ENCODE results near the gene SMIM35.

The SMIM35 gene

GRCh38 chr11:117969160-117969991 lies 117.4 kb downstream of the SMIM35 start:
- Histone ChIP-seq H3K9me3 (ENCODE audit: insufficient read depth, low read length) (no peaks in the 10 kb centered on the region), H3K4me2 (ENCODE audit: low read length) (no peak overlapping the region), H3K4me1 (ENCODE audit: low read length) (peaks cover 23% of the 10 kb centered on the region), H3K9ac (ENCODE audit: low read length) (no peak overlapping the region), H3K4me3 (ENCODE audit: low read length) (no peak overlapping the region), H3K36me3 (replicated peaks; ENCODE audit: low read depth, low read length) (no peaks in the 10 kb centered on the region), H4K20me1 (ENCODE audit: insufficient read depth, low read length) (no peaks in the 10 kb centered on the region), H2AFZ (ENCODE audit: low read depth, low read length) (no peak overlapping the region), H3K79me2 (ENCODE audit: low read length) (no peaks in the 10 kb centered on the region), H3K27me3 (ENCODE audit: low read depth, low read length) (no peaks in the 10 kb centered on the region), H3K27ac (ENCODE audit: low read length) (no peak overlapping the region)
- TF ChIP-seq EZH2phosphoT487 (IDR thresholded peaks at IDR 0.05; ENCODE audit: low read depth): no peak
- TF ChIP-seq, protein P1, sequence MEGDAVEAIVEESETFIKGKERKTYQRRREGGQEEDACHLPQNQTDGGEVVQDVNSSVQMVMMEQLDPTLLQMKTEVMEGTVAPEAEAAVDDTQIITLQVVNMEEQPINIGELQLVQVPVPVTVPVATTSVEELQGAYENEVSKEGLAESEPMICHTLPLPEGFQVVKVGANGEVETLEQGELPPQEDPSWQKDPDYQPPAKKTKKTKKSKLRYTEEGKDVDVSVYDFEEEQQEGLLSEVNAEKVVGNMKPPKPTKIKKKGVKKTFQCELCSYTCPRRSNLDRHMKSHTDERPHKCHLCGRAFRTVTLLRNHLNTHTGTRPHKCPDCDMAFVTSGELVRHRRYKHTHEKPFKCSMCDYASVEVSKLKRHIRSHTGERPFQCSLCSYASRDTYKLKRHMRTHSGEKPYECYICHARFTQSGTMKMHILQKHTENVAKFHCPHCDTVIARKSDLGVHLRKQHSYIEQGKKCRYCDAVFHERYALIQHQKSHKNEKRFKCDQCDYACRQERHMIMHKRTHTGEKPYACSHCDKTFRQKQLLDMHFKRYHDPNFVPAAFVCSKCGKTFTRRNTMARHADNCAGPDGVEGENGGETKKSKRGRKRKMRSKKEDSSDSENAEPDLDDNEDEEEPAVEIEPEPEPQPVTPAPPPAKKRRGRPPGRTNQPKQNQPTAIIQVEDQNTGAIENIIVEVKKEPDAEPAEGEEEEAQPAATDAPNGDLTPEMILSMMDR (IDR thresholded peaks at IDR 0.05; ENCODE audit: low read depth, low read length): no peak

- H3K27ac ChIP-seq (ENCODE audit: low read length): no peak overlapping the region
- H3K4me2 ChIP-seq (ENCODE audit: low read length): no peak overlapping the region
- peaks cover 23% of the 10 kb centered on the region for H3K4me1 ChIP-seq (ENCODE audit: low read length)
- no peaks in the 10 kb centered on the region for H4K20me1 ChIP-seq (ENCODE audit: insufficient read depth, low read length)
- no peak for TF ChIP-seq EZH2phosphoT487 (IDR thresholded peaks at IDR 0.05; ENCODE audit: low read depth)
- TF ChIP-seq, protein P1 (IDR thresholded peaks at IDR 0.05; ENCODE audit: low read depth, low read length): no peak
- no peaks in the 10 kb centered on the region for H3K79me2 ChIP-seq (ENCODE audit: low read length)
- no peak overlapping the region for H3K4me3 ChIP-seq (ENCODE audit: low read length)
- no peak overlapping the region for H3K9ac ChIP-seq (ENCODE audit: low read length)
- H3K27me3 ChIP-seq (ENCODE audit: low read depth, low read length): no peaks in the 10 kb centered on the region
- H2AFZ ChIP-seq (ENCODE audit: low read depth, low read length): no peak overlapping the region
- no peaks in the 10 kb centered on the region for H3K9me3 ChIP-seq (ENCODE audit: insufficient read depth, low read length)
- H3K36me3 ChIP-seq (replicated peaks; ENCODE audit: low read depth, low read length): no peaks in the 10 kb centered on the region
Measured at GRCh38 chr11:117966908-117967307, 119.9 kb downstream of the SMIM35 start.

- Histone ChIP-seq H3K79me2 (ENCODE audit: low read length) (no peaks in the 10 kb centered on the region), H2AFZ (ENCODE audit: low read depth, low read length) (no peak overlapping the region), H3K27ac (ENCODE audit: low read length) (no peak overlapping the region), H3K9ac (ENCODE audit: low read length) (no peak overlapping the region), H3K4me1 (ENCODE audit: low read length) (peaks cover 20% of the 10 kb centered on the region), H4K20me1 (ENCODE audit: insufficient read depth, low read length) (no peaks in the 10 kb centered on the region), H3K4me3 (ENCODE audit: low read length) (no peak overlapping the region), H3K27me3 (ENCODE audit: low read depth, low read length) (no peaks in the 10 kb centered on the region), H3K36me3 (replicated peaks; ENCODE audit: low read depth, low read length) (peaks cover 17% of the 10 kb centered on the region), H3K4me2 (ENCODE audit: low read length) (no peak overlapping the region), H3K9me3 (ENCODE audit: insufficient read depth, low read length) (0 out of 2 replicates have a peak, but pooled peaks cover 5% of the 10 kb centered on the region)
- TF ChIP-seq, protein P1 (IDR thresholded peaks at IDR 0.05; ENCODE audit: low read depth, low read length): no peak
Measured at GRCh38 chr11:117962826-117963225, 123.9 kb downstream of the SMIM35 start.

DNA sequence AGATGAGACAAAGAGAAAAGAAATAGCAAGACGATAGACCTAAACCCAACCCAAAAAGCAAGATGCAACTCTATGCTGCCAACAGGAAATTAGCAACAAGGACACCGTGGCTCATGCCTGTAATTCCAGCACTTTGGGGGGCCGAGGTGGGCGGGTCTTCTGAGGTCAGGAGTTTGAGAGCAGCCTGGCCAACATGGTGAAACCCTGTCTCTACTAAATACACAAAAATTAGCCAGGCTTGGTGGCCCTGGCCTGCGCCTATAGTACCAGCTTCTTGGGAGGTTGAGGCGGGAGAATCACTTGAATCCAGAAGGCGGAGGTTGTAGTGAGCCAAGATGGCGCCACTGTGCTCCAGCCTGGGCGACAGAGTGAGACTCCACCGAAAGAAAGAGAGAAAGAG lies 124.9 kb downstream of the SMIM35 start:
- no peaks in the 10 kb centered on the region for H3K79me2 ChIP-seq (ENCODE audit: low read length)

More for the DNA sequence above, 124.9 kb downstream of the SMIM35 start:
- Histone ChIP-seq H3K9ac (ENCODE audit: low read length) (no peak overlapping the region), H3K27me3 (ENCODE audit: low read depth, low read length) (no peaks in the 10 kb centered on the region), H3K9me3 (ENCODE audit: insufficient read depth, low read length) (0 out of 2 replicates have a peak, but pooled peaks cover 9% of the 10 kb centered on the region), H4K20me1 (ENCODE audit: insufficient read depth, low read length) (no peaks in the 10 kb centered on the region), H3K4me2 (ENCODE audit: low read length) (no peak overlapping the region), H3K4me1 (ENCODE audit: low read length) (peaks cover 20% of the 10 kb centered on the region), H3K36me3 (replicated peaks; ENCODE audit: low read depth, low read length) (peaks cover 17% of the 10 kb centered on the region), H2AFZ (ENCODE audit: low read depth, low read length) (no peak overlapping the region), H3K27ac (ENCODE audit: low read length) (no peak overlapping the region), H3K4me3 (ENCODE audit: low read length) (no peak overlapping the region)
- TF ChIP-seq, protein P1 (IDR thresholded peaks at IDR 0.05; ENCODE audit: low read depth, low read length): no peak
- TF ChIP-seq EZH2phosphoT487 (IDR thresholded peaks at IDR 0.05; ENCODE audit: low read depth): no peak
